Dermis microvascular lymphatic vessel endothelial cell (primary cell): ENCODE data around the gene HES3. TPM values are rescaled to one million over a fixed set of nuclear protein-coding genes. Genes with fewer than 3 reads are reported as not detected.

ENCODE experiments used
- DNase-seq, 2 donors: peaks; one replicate each; pipeline versions ENCODE4 v3.0.0 to v3.0.0-alpha.2; 2010; ENCODE audit warnings: low read depth in 2 of 2
- total RNA-seq: library from RNA; depleted of rRNA; stranded (reverse); fragments of >200 nt; gene quantifications from 2 replicates; pipeline ENCODE4 v1.2.1, GENCODE V29; 2014

Gene HES3
- not detected in 2 replicates for total RNA-seq

GRCh38 chr1:6243993-6244392, at the start of gene HES3:
Gene HES3, plus strand, starts transcription at chr1:6244179. Its CDS starts 187 bp downstream, at chr1:6244366.
- DNase-seq = no peak

- no peak for DNase-seq
These were observed 46.1 kb upstream of the HES3 start for GRCh38 chr1:6197746-6198427.

- no peak for DNase-seq
These were observed 45.2 kb upstream of the HES3 start for GRCh38 chr1:6198646-6199297.

GRCh38 chr1:6199298-6200187, 44.4 kb upstream of the HES3 start, which contains the start of gene RPL22:
Gene RPL22, minus strand, starts transcription at chr1:6199595. Its CDS starts 22 bp downstream, at chr1:6199573.
- peak; percentile 99 for DNase-seq

- no peak for DNase-seq
These were observed 43.7 kb upstream of the HES3 start for GRCh38 chr1:6200188-6200809.

- DNase-seq = no peak
These were observed 41.7 kb upstream of the HES3 start for GRCh38 chr1:6202256-6202655.

GRCh38 chr1:6205849-6206519, 38.0 kb upstream of the HES3 start, which contains the start of gene RNF207:
Gene RNF207, plus strand, starts transcription at chr1:6206119. Its CDS starts 417 bp downstream, at chr1:6206536.
- peak in 1 of 2 donors; percentile 56 for DNase-seq

- DNase-seq = no peak
These were observed 37.5 kb upstream of the HES3 start for GRCh38 chr1:6206520-6206855.

GRCh38 chr1:6207075-6207885, 36.7 kb upstream of the HES3 start:
- no peak for DNase-seq

- DNase-seq = no peak
These were observed 36.1 kb upstream of the HES3 start for GRCh38 chr1:6207921-6208320.

GRCh38 chr1:6208723-6209660, 35.0 kb upstream of the HES3 start:
- DNase-seq = peak; percentile 31 to 72

- DNase-seq = no peak
These were observed 34.1 kb upstream of the HES3 start for GRCh38 chr1:6209661-6210580.

GRCh38 chr1:6210591-6211355, 33.2 kb upstream of the HES3 start:
- DNase-seq = no peak

GRCh38 chr1:6211731-6212130, 32.2 kb upstream of the HES3 start:
- DNase-seq = no peak

- DNase-seq = no peak
These were observed 31.6 kb upstream of the HES3 start for GRCh38 chr1:6212193-6212959.

GRCh38 chr1:6218375-6219164, 25.4 kb upstream of the HES3 start:
- DNase-seq = no peak
